GM12878 (cell line): ENCODE measurements around the gene ZNF615. TPM values are rescaled to one million over a fixed set of nuclear protein-coding genes. Genes with fewer than 3 reads are reported as not detected.
A peak's percentile ranks its signal among the peaks of the same experiment; 100 is the strongest.

ENCODE experiments used
- ATAC-seq: fragments of 200-7000 bp; cut with Tn5 transposase; 3 replicates; pipeline ENCODE4 v1.9.1; 2020; ENCODE audit warnings: mild to moderate bottlenecking, moderate library complexity
- BruUV-seq: library from RNA; stranded (reverse); fragments of 400-500 nt; replicated peaks from 2 replicates; lab custom pipeline; 2021; lab: Mats Ljungman, UMichigan
- CTCF ChIA-PET: fragments of 300-600 bp; sonication (Branson Sonifier 250); formaldehyde crosslinking; extraction: SDS; loops from one replicate; lab custom pipeline; 2021; ENCODE audit warnings: inconsistent platforms; lab: Yijun Ruan, JAX
- POLR2A ChIA-PET: fragments of 350-600 bp; formaldehyde crosslinking; extraction: SDS; loops from one replicate; lab custom pipeline; 2021; ENCODE audit warnings: inconsistent platforms; lab: Charles Lee
- RAD21 ChIA-PET: fragments of 300-600 bp; sonication (Branson Sonifier 250); formaldehyde crosslinking; loops from one replicate; lab custom pipeline; 2023; ENCODE audit warnings: antibody characterized with exemption; ENCODE audit not compliant: unreplicated experiment; lab: Charles Lee
- SMC1A ChIA-PET: fragments of 300-600 bp; sonication (Branson Sonifier 250); formaldehyde crosslinking; loops from one replicate; lab custom pipeline; 2023; ENCODE audit not compliant: unreplicated experiment, uncharacterized antibody; lab: Charles Lee
- DNase-seq: peaks from one replicate; pipeline ENCODE4 v3.0.0-alpha.2; 2011; ENCODE audit warnings: low read depth, low spot score
- FAIRE-seq: peaks from 3 replicates; lab custom pipeline; 2011; peaks lifted over from hg19 to GRCh38; lab: Jason Lieb, UNC
- H2AFZ ChIP-seq: 2 replicates; pipeline ENCODE4 v1.6.0; 2011; ENCODE audit warnings: low read depth, low read length, control low read depth; ENCODE audit not compliant: control insufficient read depth
- H3K27ac ChIP-seq: 2 replicates; pipeline ENCODE4 v1.5.1; 2011; ENCODE audit warnings: control low read depth; ENCODE audit not compliant: control insufficient read depth, insufficient read depth
- H3K27me3 ChIP-seq, 2 experiments: replicated peaks in 1 of 2; 2 replicates each; pipeline versions ENCODE4 v1.6.0 to v1.6.1; 2011; ENCODE audit warnings: low read length in 1 of 2; ENCODE audit not compliant: control insufficient read depth in 2 of 2, insufficient read depth in 2 of 2
- H3K36me3 ChIP-seq, 2 experiments: 2 replicates each; pipeline ENCODE4 v1.5.1; 2011; ENCODE audit warnings: low read length in 1 of 2; ENCODE audit not compliant: control insufficient read depth in 2 of 2, insufficient read depth in 2 of 2
- H3K4me1 ChIP-seq: 2 replicates; pipeline ENCODE4 v1.6.1; 2011; ENCODE audit warnings: mild to moderate bottlenecking, low read length, moderate library complexity, mixed read lengths; ENCODE audit not compliant: control insufficient read depth, insufficient read depth
- H3K4me2 ChIP-seq: 2 replicates; pipeline ENCODE4 v1.6.0; 2011; ENCODE audit warnings: control low read depth; ENCODE audit not compliant: control insufficient read depth, insufficient read depth
- H3K4me3 ChIP-seq: fragments of 200-600 bp; sonication (generic); 2 replicates; pipeline ENCODE4 v1.5.1; 2016
- H3K79me2 ChIP-seq: 2 replicates; pipeline ENCODE4 v1.6.0; 2011; ENCODE audit warnings: low read length; ENCODE audit not compliant: control insufficient read depth, insufficient read depth
- H3K9ac ChIP-seq: 2 replicates; pipeline ENCODE4 v1.8.0; 2011; ENCODE audit warnings: low read length, control low read depth, mixed read lengths; ENCODE audit not compliant: control insufficient read depth, insufficient read depth
- H3K9me3 ChIP-seq: replicated peaks from 3 replicates; pipeline ENCODE4 v1.5.1; 2011; ENCODE audit warnings: mild to moderate bottlenecking, low read length; ENCODE audit not compliant: control insufficient read depth, insufficient read depth
- H4K20me1 ChIP-seq: 2 replicates; pipeline ENCODE4 v1.6.0; 2011; ENCODE audit not compliant: control insufficient read depth, insufficient read depth
- DPF2 ChIP-seq: fragments of 450-650 bp; IDR thresholded peaks from 2 replicates; pipeline ENCODE4 v1.6.1; 2017; ENCODE audit warnings: mild to moderate bottlenecking
- IKZF2 ChIP-seq, 2 experiments: fragments of 450-650 bp; IDR thresholded peaks; 2 replicates each; pipeline ENCODE4 v1.6.1; 2017; ENCODE audit warnings: mild to moderate bottlenecking in 2 of 2, moderate library complexity in 2 of 2
- JUNB ChIP-seq: IDR thresholded peaks from 2 replicates; pipeline ENCODE4 v1.6.1; 2016; ENCODE audit warnings: antibody characterized with exemption, mild to moderate bottlenecking
- MLLT1 ChIP-seq: fragments of 450-650 bp; IDR thresholded peaks from 2 replicates; pipeline ENCODE4 v1.6.1; 2016; ENCODE audit warnings: mild to moderate bottlenecking
- REST ChIP-seq: IDR thresholded peaks from 2 replicates; pipeline ENCODE4 v1.6.1; 2012; ENCODE audit warnings: mild to moderate bottlenecking, low read depth, low read length
- RFX5 ChIP-seq: IDR thresholded peaks from 2 replicates; pipeline ENCODE4 v1.6.1; 2011; ENCODE audit warnings: low read depth, low read length, improper control_type of control experiment
- SIN3A ChIP-seq: IDR thresholded peaks from 2 replicates; pipeline ENCODE4 v1.6.1; 2012; ENCODE audit warnings: low read depth, low read length, improper control_type of control experiment
- WGBS: methylation state at CpG from one replicate; pipeline ENCODE4 v1.1.6; 2016; ENCODE audit warnings: low lambda C conversion rate; ENCODE audit not compliant: insufficient replicate concordance, insufficient coverage; ENCODE audit errors: missing lambda C conversion rate; 5-methylcytosine and 5-hydroxymethylcytosine counted together
- in situ Hi-C: fragments of 300-500 bp; cut with MboI; formaldehyde crosslinking; loops from 9 replicates; pipeline ENCODE4 v1.14.3; 2018; ENCODE audit warnings: mixed read lengths
- intact Hi-C: fragments of 100-400 bp; cut with micrococcal nuclease; formaldehyde crosslinking; loops from one replicate; pipeline ENCODE4 v1.14.2; 2022; ENCODE audit not compliant: unreplicated experiment
- polyA plus RNA-seq, 11 experiments: library from polyadenylated mRNA; depleted of rRNA in 4 of 11; unstranded in 6 of 11; stranded (reverse) in 5 of 11; fragments of >200 nt; fragmentation: Nextera tagmentation in 4 of 11; fragmentation: Illumina TruSeq in 1 of 11; extraction: Ambion mirVana in 4 of 11; extraction: Trizol in 1 of 11; gene quantifications; 1 replicate in 1 of 11; 2 replicates in 10 of 11; pipeline versions ENCODE4 v1.2.1 to v1.2.3, GENCODE V29; 2011 to 2016; ENCODE audit warnings: inconsistent platforms in 2 of 11, missing spikeins in 2 of 11, low read depth in 1 of 11
- total RNA-seq, 4 experiments: library from RNA; depleted of rRNA in 3 of 4; stranded (reverse); fragments of >200 nt in 3 of 4; fragmentation: Illumina TruSeq in 1 of 4; extraction: Trizol in 1 of 4; gene quantifications; 2 replicates each; pipeline versions ENCODE4 v1.2.1 to v1.2.3, GENCODE V29; 2013 to 2021

Gene ZNF615
- total and polyA plus RNA-seq, 10 of the 15 experiments (the other 5 are each of a cell fraction or from before 2014, with no cell fraction given) = 1.7 to 7.2 (median 4.2) TPM

- BruUV-seq = TSS peak; percentile 81
- SMC1A ChIA-PET = no interaction called here
- H2AFZ ChIP-seq = peak overlapping the region; percentile 100
Measured at GRCh38 chr19:52007451-52007805, 583 bp downstream of the ZNF615 start.

GRCh38 chr19:51994048-51994644 lies 13.9 kb downstream of the ZNF615 start:
- Histone ChIP-seq H3K79me2 (no peaks in the 10 kb centered on the region), H3K9ac (no peak overlapping the region), H3K9me3 (peaks cover 46% of the 10 kb centered on the region), H2AFZ (no peak overlapping the region), H3K4me3 (no peak overlapping the region), H3K4me2 (no peak overlapping the region), H4K20me1 (no peaks in the 10 kb centered on the region), H3K27ac (no peak overlapping the region), H3K4me1 (no peaks in the 10 kb centered on the region), H3K27me3 (no peaks in the 10 kb centered on the region), H3K36me3 (peaks cover 0 to 10% of the 10 kb centered on the region in 2 experiments; a peak in 2 of 4 replicates)
- WGBS = 100% methylated on average over 2 of the region's 2 CpGs
- SMC1A ChIA-PET = no interaction called here
- RAD21 ChIA-PET = no interaction called here
- ATAC-seq = no peak
- CTCF ChIA-PET = no interaction called here
- FAIRE-seq = peak; percentile 86
- POLR2A ChIA-PET = no interaction called here
- BruUV-seq = no TSS peak
- in situ Hi-C loops = no loop called here
- intact Hi-C loops = no loop called here
- DNase-seq = no peak
- TF ChIP-seq REST (no peak), SIN3A (no peak), DPF2 (no peak), JUNB (no peak), RFX5 (no peak)

More at GRCh38 chr19:52007451-52007805, 583 bp downstream of the ZNF615 start:
- peak overlapping the region; percentile 90; the same call in 1 of the 2 replicates for H3K27ac ChIP-seq
- peak overlapping the region; percentile 86 for H3K4me2 ChIP-seq
- ChIA-PET POLR2A (no interaction called here), RAD21 (no interaction called here), CTCF (no interaction called here)
- DNase-seq (no peak), FAIRE-seq (no peak), ATAC-seq (peak; percentile 33)
- TF ChIP-seq IKZF2 (IDR thresholded peaks at IDR 0.05) (0 out of 4 replicates have a peak, but pooled peaks of 1 of the 2 experiments have one; percentile 24), MLLT1 (no peak)
- in situ Hi-C loops (no loop called here), intact Hi-C loops (no loop called here)
- H3K79me2 ChIP-seq = peaks cover 4% of the 10 kb centered on the region; the same call in 1 of the 2 replicates
- no peaks in the 10 kb centered on the region for H4K20me1 ChIP-seq
- no peaks in the 10 kb centered on the region; the same call in 1 of the 2 replicates for H3K4me1 ChIP-seq
- WGBS = 48% methylated on average over 9 of the region's 9 CpGs
- H3K9ac ChIP-seq = peak overlapping the region; percentile 88
- H3K36me3 ChIP-seq = peaks cover 0 to 2% of the 10 kb centered on the region in 2 experiments; a peak in 1 of 4 replicates
- no peaks in the 10 kb centered on the region for H3K27me3 ChIP-seq
- H3K9me3 ChIP-seq = peaks cover 12% of the 10 kb centered on the region
- H3K4me3 ChIP-seq = peak overlapping the region; percentile 77
